B cell (primary cell): ENCODE data around the gene TJP3. TPM values are rescaled to one million over a fixed set of nuclear protein-coding genes. Genes with fewer than 3 reads are reported as not detected.

Source experiments
- ATAC-seq: fragments of 200-7000 bp; cut with Tn5 transposase; one replicate; pipeline ENCODE4 v1.10.0; 2021; ENCODE audit warnings: low read depth, mild to moderate bottlenecking, moderate number of reproducible peaks, moderate library complexity
- CTCF ChIA-PET: fragments of 350-600 bp; sonication (Branson Sonifier 250); formaldehyde crosslinking; loops from one replicate; lab custom pipeline; 2021; ENCODE audit warnings: antibody characterized with exemption, inconsistent platforms; lab: Charles Lee
- POLR2A ChIA-PET: fragments of 350-600 bp; sonication (Branson Sonifier 250); formaldehyde crosslinking; loops from one replicate; lab custom pipeline; 2021; ENCODE audit warnings: antibody characterized with exemption; lab: Charles Lee
- DNase-seq: peaks from one replicate; pipeline ENCODE4 v3.0.0; 2013
- H2AFZ ChIP-seq: 2 replicates; pipeline ENCODE4 v1.6.1; 2012; ENCODE audit warnings: mild to moderate bottlenecking, low read depth, low read length; ENCODE audit not compliant: insufficient read depth, poor library complexity, severe bottlenecking
- H3K27ac ChIP-seq, 2 donors: 1 replicate in 1 of 2; 2 replicates in 1 of 2; pipeline ENCODE4 v1.5.1; 2012 to 2013; ENCODE audit warnings: low read length in 2 of 2, mild to moderate bottlenecking in 2 of 2, moderate library complexity in 1 of 2
- H3K27me3 ChIP-seq, 4 experiments: fragments of 200-600 bp in 1 of 4; sonication (generic) in 1 of 4; replicated peaks in 1 of 4; 1 replicate in 2 of 4; 2 replicates in 2 of 4; pipeline versions ENCODE4 v1.6.1 to v1.7.0; 2013 to 2016; ENCODE audit warnings: low read length in 3 of 4, mild to moderate bottlenecking in 2 of 4, mixed read lengths in 1 of 4, moderate library complexity in 1 of 4; ENCODE audit not compliant: insufficient read depth in 4 of 4, control insufficient read depth in 3 of 4; ENCODE audit errors: control extremely low read depth in 1 of 4
- H3K36me3 ChIP-seq, 2 experiments: replicated peaks in 1 of 2; 1 replicate in 1 of 2; 2 replicates in 1 of 2; pipeline versions ENCODE4 v1.6.1 to v1.7.1; 2013; ENCODE audit warnings: low read length in 1 of 2; ENCODE audit not compliant: insufficient read depth in 2 of 2, control insufficient read depth in 1 of 2; ENCODE audit errors: control extremely low read depth in 1 of 2, extremely low read depth in 1 of 2
- H3K4me1 ChIP-seq, 2 donors: fragments of 200-600 bp in 1 of 2; sonication (generic) in 1 of 2; 1 replicate in 1 of 2; 2 replicates in 1 of 2; pipeline versions ENCODE4 v1.5.1 to v1.6.1; 2013 to 2017; ENCODE audit warnings: low read length in 2 of 2; ENCODE audit not compliant: control insufficient read depth in 2 of 2, insufficient read depth in 2 of 2
- H3K4me2 ChIP-seq: replicated peaks from 2 replicates; pipeline ENCODE3; 2012; ENCODE audit warnings: mild to moderate bottlenecking, low read depth, low read length; ENCODE audit not compliant: poor library complexity, severe bottlenecking
- H3K4me3 ChIP-seq, 5 experiments: fragments of 200-600 bp in 1 of 5; sonication (generic) in 1 of 5; 1 replicate in 3 of 5; 2 replicates in 2 of 5; pipeline versions ENCODE4 v1.5.1 to v1.7.0; 2011 to 2016; ENCODE audit warnings: low read length in 4 of 5, mild to moderate bottlenecking in 4 of 5, low read depth in 2 of 5, control low read depth in 1 of 5, moderate library complexity in 1 of 5; ENCODE audit not compliant: insufficient read depth in 1 of 5; ENCODE audit errors: control extremely low read depth in 1 of 5, extremely low read depth in 1 of 5
- H3K79me2 ChIP-seq: fragments of 200-600 bp; sonication (generic); one replicate; pipeline ENCODE4 v1.6.0; 2016; ENCODE audit warnings: low read length; ENCODE audit not compliant: control insufficient read depth, insufficient read depth
- H3K9ac ChIP-seq: fragments of 200-600 bp; sonication (generic); 2 replicates; pipeline ENCODE4 v1.6.1; 2017; ENCODE audit warnings: mild to moderate bottlenecking, low read length, moderate library complexity
- H3K9me3 ChIP-seq, 3 donors: one replicate each; pipeline versions ENCODE4 v1.6.1 to v1.7.1; 2013; ENCODE audit warnings: low read length in 2 of 3; ENCODE audit not compliant: control insufficient read depth in 2 of 3, insufficient read depth in 1 of 3; ENCODE audit errors: control extremely low read depth in 1 of 3
- H4K20me1 ChIP-seq: 2 replicates; pipeline ENCODE4 v1.6.0; 2012; ENCODE audit warnings: mild to moderate bottlenecking, low read length; ENCODE audit not compliant: insufficient read depth, control insufficient read depth, poor library complexity, severe bottlenecking
- H3K27ac Mint-ChIP-seq: one replicate; pipeline ENCODE4 v1.8.0; 2021; ENCODE audit warnings: mixed read lengths
- H3K27me3 Mint-ChIP-seq: one replicate; pipeline ENCODE4 v1.8.0; 2021; ENCODE audit warnings: mixed read lengths
- H3K4me1 Mint-ChIP-seq: one replicate; pipeline ENCODE4 v1.8.0; 2021; ENCODE audit warnings: mixed read lengths
- H3K4me3 Mint-ChIP-seq: one replicate; pipeline ENCODE4 v1.8.0; 2021; ENCODE audit warnings: mixed read lengths
- H3K9me3 Mint-ChIP-seq: one replicate; pipeline ENCODE4 v1.8.0; 2022; ENCODE audit warnings: mixed read lengths; ENCODE audit not compliant: insufficient read depth
- CTCF ChIP-seq: fragments of 200-600 bp; IDR thresholded peaks from one replicate; pipeline ENCODE4 v1.8.0; 2022; ENCODE audit warnings: antibody characterized with exemption, mild to moderate bottlenecking
- EZH2 ChIP-seq: IDR thresholded peaks from 2 replicates; pipeline ENCODE4 v1.6.1; 2012; ENCODE audit warnings: borderline replicate concordance, low read depth, mild to moderate bottlenecking, moderate library complexity, low read length; ENCODE audit not compliant: insufficient read depth, poor library complexity, severe bottlenecking
- WGBS: methylation state at CpG from one replicate; pipeline ENCODE4 v1.1.5; 2013; ENCODE audit warnings: missing lambda C conversion rate; ENCODE audit not compliant: insufficient coverage; 5-methylcytosine and 5-hydroxymethylcytosine counted together
- intact Hi-C: fragments of 100-400 bp; cut with micrococcal nuclease; formaldehyde crosslinking; loops from one replicate; pipeline ENCODE4 v1.10.0; 2022
- polyA plus RNA-seq: library from polyadenylated mRNA; depleted of rRNA; stranded (reverse); fragments of >200 nt; gene quantifications from 2 replicates; pipeline ENCODE4 v1.2.3, GENCODE V29; 2012
- total RNA-seq, 2 donors: library from RNA; stranded (reverse); fragments of 120-200 nt in 1 of 2; gene quantifications; 1 replicate in 1 of 2; 2 replicates in 1 of 2; pipeline versions ENCODE4 v1.2.3 to v1.2.4, GENCODE V29; 2013 to 2022

The TJP3 gene
- total and polyA plus RNA-seq, 2 donors (not counting 1 experiment from before 2014, with no cell fraction given), result 2.1 to 2.9 TPM

GRCh38 chr19:3698974-3699740 is 9.0 kb upstream of the TJP3 start:
- intact Hi-C loops, result no loop called here

More at GRCh38 chr19:3698974-3699740, 9.0 kb upstream of the TJP3 start:
- H3K9me3 Mint-ChIP-seq, result no peaks in the 10 kb centered on the region
- Histone ChIP-seq H3K27ac (peak overlapping the region in 1 of 2 donors; percentile 42), H3K9me3 (no peaks in the 10 kb centered on the region), H3K79me2 (peaks cover 65% of the 10 kb centered on the region), H3K9ac (peak overlapping the region; percentile 74), H3K36me3 (no peaks in the 10 kb centered on the region), H3K4me3 (peak overlapping the region; percentile 41 to 72 (median 70)), H4K20me1 (peaks cover 54% of the 10 kb centered on the region), H3K4me1 (peaks cover 16 to 23% of the 10 kb centered on the region in 2 donors), H2AFZ (peak overlapping the region; percentile 65), H3K4me2 (peak overlapping the region; percentile 93), H3K27me3 (no peaks in the 10 kb centered on the region)
- ChIA-PET CTCF (interaction anchor here (1.3 to 11.3 kb wide), 6 partner anchors 8 to 64 kb away, joined by 3 to 110 read pairs (median 8); partner anchors contain the start of gene MRPL54), POLR2A (interaction anchor here (0.6 to 2.9 kb wide), 5 partner anchors 9 to 516 kb away, joined by 3 to 19 read pairs (median 5); no protein-coding TSS in a partner anchor)
- no peaks in the 10 kb centered on the region for H3K27me3 Mint-ChIP-seq
- H3K27ac Mint-ChIP-seq, result peak overlapping the region; percentile 80
- peak overlapping the region; percentile 91 for H3K4me3 Mint-ChIP-seq
- 14% methylated on average over 24 of the region's 34 CpGs for WGBS
- DNase-seq (peak; percentile 60), ATAC-seq (no peak)
- no peak for TF ChIP-seq EZH2
- no peak for TF ChIP-seq CTCF
- H3K4me1 Mint-ChIP-seq, result peaks cover 30% of the 10 kb centered on the region
